ENCODE data around the gene HOXB1. TPM values are rescaled to one million over a fixed set of nuclear protein-coding genes. Genes with fewer than 3 reads are reported as not detected.

The HOXB1 gene
- total and polyA plus RNA-seq, 2 experiments from 2014 or later, result not detected

DNA sequence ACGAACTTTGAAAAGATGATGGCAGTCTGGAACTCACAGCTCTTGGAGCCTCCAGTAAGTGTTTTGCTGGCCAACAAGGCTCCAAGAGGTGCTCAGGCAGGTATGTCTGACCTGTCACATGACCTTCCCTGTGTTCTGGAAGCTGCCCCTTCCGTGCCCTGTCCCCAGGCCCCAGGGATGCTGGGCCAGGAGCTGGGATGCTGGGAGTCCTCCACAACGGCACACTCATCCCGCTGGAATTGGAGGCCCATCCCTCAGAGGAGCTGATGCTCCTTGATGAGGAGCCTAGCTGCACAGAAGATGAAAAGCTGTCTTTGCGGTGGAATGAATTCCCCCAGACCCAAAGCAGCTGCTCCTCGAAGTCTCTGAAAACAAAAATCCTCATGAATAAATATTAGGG is 47.8 kb downstream of the HOXB1 start:
- Histone ChIP-seq H3K27ac (ENCODE audit: low read depth) (no peak overlapping the region), H3K9me2 (ENCODE audit: insufficient read depth) (no peaks in the 10 kb centered on the region), H3K4me1 (ENCODE audit: insufficient read depth) (no peaks in the 10 kb centered on the region), H3K4me2 (no peak overlapping the region), H3F3A (replicated peaks; ENCODE audit: low read depth) (no peaks in the 10 kb centered on the region), H3K36me3 (ENCODE audit: insufficient read depth) (no peaks in the 10 kb centered on the region), H4K20me1 (replicated peaks; ENCODE audit: insufficient read depth) (no peaks in the 10 kb centered on the region), H3K27me3 (ENCODE audit: insufficient read depth) (peaks cover 5% of the 10 kb centered on the region; the same call in 1 of the 2 replicates), H3K4me3 (no peak overlapping the region), H3K79me2 (replicated peaks; ENCODE audit: insufficient read depth) (no peaks in the 10 kb centered on the region), H2AFZ (no peak overlapping the region; the same call in 1 of the 2 replicates)
- DNase-seq (ENCODE audit: low spot score) (no peak), ATAC-seq (no peak)
- no peak overlapping the region for H3K27ac Mint-ChIP-seq
- H3K4me1 Mint-ChIP-seq, result no peaks in the 10 kb centered on the region
- H3K36me3 Mint-ChIP-seq (ENCODE audit: low read depth), result no peaks in the 10 kb centered on the region
- no peaks in the 10 kb centered on the region; the same call in 2 of the 3 replicates for H3K9me3 Mint-ChIP-seq
- TF ChIP-seq EZH2phosphoT487 (IDR thresholded peaks at IDR 0.05; ENCODE audit: unreplicated experiment) (no peak), ZNF331 (CRISPR knock-in tag; IDR thresholded peaks at IDR 0.05; ENCODE audit: low read depth) (no peak), CREB1 (CRISPR knock-in tag; IDR thresholded peaks at IDR 0.05; ENCODE audit: low read depth) (no peak), EZH2 (IDR thresholded peaks at IDR 0.05; ENCODE audit: low read depth, unreplicated experiment) (no peak), STAT1 (IDR thresholded peaks at IDR 0.05; ENCODE audit: unreplicated experiment) (no peak), POLR2AphosphoS5 (IDR thresholded peaks at IDR 0.05; ENCODE audit: low read depth) (no peak), ZNF114 (CRISPR knock-in tag; IDR thresholded peaks at IDR 0.05) (no peak), NANOG (IDR thresholded peaks at IDR 0.05; ENCODE audit: borderline replicate concordance) (no peak), JUNB (IDR thresholded peaks at IDR 0.05; ENCODE audit: unreplicated experiment) (no peak)
- TF ChIP-seq, protein P1, sequence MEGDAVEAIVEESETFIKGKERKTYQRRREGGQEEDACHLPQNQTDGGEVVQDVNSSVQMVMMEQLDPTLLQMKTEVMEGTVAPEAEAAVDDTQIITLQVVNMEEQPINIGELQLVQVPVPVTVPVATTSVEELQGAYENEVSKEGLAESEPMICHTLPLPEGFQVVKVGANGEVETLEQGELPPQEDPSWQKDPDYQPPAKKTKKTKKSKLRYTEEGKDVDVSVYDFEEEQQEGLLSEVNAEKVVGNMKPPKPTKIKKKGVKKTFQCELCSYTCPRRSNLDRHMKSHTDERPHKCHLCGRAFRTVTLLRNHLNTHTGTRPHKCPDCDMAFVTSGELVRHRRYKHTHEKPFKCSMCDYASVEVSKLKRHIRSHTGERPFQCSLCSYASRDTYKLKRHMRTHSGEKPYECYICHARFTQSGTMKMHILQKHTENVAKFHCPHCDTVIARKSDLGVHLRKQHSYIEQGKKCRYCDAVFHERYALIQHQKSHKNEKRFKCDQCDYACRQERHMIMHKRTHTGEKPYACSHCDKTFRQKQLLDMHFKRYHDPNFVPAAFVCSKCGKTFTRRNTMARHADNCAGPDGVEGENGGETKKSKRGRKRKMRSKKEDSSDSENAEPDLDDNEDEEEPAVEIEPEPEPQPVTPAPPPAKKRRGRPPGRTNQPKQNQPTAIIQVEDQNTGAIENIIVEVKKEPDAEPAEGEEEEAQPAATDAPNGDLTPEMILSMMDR (conservative IDR thresholded peaks at IDR 0.05; ENCODE audit: low read depth in 2 of 2), result no peak
- TF ChIP-seq, protein P2, sequence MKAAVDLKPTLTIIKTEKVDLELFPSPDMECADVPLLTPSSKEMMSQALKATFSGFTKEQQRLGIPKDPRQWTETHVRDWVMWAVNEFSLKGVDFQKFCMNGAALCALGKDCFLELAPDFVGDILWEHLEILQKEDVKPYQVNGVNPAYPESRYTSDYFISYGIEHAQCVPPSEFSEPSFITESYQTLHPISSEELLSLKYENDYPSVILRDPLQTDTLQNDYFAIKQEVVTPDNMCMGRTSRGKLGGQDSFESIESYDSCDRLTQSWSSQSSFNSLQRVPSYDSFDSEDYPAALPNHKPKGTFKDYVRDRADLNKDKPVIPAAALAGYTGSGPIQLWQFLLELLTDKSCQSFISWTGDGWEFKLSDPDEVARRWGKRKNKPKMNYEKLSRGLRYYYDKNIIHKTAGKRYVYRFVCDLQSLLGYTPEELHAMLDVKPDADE (IDR thresholded peaks at IDR 0.05), result no peak
- TF ChIP-seq, protein P3, sequence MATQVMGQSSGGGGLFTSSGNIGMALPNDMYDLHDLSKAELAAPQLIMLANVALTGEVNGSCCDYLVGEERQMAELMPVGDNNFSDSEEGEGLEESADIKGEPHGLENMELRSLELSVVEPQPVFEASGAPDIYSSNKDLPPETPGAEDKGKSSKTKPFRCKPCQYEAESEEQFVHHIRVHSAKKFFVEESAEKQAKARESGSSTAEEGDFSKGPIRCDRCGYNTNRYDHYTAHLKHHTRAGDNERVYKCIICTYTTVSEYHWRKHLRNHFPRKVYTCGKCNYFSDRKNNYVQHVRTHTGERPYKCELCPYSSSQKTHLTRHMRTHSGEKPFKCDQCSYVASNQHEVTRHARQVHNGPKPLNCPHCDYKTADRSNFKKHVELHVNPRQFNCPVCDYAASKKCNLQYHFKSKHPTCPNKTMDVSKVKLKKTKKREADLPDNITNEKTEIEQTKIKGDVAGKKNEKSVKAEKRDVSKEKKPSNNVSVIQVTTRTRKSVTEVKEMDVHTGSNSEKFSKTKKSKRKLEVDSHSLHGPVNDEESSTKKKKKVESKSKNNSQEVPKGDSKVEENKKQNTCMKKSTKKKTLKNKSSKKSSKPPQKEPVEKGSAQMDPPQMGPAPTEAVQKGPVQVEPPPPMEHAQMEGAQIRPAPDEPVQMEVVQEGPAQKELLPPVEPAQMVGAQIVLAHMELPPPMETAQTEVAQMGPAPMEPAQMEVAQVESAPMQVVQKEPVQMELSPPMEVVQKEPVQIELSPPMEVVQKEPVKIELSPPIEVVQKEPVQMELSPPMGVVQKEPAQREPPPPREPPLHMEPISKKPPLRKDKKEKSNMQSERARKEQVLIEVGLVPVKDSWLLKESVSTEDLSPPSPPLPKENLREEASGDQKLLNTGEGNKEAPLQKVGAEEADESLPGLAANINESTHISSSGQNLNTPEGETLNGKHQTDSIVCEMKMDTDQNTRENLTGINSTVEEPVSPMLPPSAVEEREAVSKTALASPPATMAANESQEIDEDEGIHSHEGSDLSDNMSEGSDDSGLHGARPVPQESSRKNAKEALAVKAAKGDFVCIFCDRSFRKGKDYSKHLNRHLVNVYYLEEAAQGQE (IDR thresholded peaks at IDR 0.05; ENCODE audit: unreplicated experiment), result no peak
- TF ChIP-seq, protein P4, sequence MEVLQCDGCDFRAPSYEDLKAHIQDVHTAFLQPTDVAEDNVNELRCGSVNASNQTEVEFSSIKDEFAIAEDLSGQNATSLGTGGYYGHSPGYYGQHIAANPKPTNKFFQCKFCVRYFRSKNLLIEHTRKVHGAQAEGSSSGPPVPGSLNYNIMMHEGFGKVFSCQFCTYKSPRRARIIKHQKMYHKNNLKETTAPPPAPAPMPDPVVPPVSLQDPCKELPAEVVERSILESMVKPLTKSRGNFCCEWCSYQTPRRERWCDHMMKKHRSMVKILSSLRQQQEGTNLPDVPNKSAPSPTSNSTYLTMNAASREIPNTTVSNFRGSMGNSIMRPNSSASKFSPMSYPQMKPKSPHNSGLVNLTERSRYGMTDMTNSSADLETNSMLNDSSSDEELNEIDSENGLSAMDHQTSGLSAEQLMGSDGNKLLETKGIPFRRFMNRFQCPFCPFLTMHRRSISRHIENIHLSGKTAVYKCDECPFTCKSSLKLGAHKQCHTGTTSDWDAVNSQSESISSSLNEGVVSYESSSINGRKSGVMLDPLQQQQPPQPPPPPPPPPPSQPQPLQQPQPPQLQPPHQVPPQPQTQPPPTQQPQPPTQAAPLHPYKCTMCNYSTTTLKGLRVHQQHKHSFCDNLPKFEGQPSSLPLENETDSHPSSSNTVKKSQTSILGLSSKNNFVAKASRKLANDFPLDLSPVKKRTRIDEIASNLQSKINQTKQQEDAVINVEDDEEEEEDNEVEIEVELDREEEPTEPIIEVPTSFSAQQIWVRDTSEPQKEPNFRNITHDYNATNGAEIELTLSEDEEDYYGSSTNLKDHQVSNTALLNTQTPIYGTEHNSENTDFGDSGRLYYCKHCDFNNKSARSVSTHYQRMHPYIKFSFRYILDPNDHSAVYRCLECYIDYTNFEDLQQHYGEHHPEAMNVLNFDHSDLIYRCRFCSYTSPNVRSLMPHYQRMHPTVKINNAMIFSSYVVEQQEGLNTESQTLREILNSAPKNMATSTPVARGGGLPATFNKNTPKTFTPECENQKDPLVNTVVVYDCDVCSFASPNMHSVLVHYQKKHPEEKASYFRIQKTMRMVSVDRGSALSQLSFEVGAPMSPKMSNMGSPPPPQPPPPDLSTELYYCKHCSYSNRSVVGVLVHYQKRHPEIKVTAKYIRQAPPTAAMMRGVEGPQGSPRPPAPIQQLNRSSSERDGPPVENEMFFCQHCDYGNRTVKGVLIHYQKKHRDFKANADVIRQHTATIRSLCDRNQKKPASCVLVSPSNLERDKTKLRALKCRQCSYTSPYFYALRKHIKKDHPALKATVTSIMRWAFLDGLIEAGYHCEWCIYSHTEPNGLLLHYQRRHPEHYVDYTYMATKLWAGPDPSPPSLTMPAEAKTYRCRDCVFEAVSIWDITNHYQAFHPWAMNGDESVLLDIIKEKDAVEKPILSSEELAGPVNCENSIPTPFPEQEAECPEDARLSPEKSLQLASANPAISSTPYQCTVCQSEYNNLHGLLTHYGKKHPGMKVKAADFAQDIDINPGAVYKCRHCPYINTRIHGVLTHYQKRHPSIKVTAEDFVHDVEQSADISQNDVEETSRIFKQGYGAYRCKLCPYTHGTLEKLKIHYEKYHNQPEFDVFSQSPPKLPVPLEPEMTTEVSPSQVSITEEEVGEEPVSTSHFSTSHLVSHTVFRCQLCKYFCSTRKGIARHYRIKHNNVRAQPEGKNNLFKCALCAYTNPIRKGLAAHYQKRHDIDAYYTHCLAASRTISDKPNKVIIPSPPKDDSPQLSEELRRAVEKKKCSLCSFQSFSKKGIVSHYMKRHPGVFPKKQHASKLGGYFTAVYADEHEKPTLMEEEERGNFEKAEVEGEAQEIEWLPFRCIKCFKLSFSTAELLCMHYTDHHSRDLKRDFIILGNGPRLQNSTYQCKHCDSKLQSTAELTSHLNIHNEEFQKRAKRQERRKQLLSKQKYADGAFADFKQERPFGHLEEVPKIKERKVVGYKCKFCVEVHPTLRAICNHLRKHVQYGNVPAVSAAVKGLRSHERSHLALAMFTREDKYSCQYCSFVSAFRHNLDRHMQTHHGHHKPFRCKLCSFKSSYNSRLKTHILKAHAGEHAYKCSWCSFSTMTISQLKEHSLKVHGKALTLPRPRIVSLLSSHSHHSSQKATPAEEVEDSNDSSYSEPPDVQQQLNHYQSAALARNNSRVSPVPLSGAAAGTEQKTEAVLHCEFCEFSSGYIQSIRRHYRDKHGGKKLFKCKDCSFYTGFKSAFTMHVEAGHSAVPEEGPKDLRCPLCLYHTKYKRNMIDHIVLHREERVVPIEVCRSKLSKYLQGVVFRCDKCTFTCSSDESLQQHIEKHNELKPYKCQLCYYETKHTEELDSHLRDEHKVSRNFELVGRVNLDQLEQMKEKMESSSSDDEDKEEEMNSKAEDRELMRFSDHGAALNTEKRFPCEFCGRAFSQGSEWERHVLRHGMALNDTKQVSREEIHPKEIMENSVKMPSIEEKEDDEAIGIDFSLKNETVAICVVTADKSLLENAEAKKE (CRISPR knock-in tag; IDR thresholded peaks at IDR 0.05), result no peak
- H3K27me3 Mint-ChIP-seq (ENCODE audit: insufficient read depth, low read depth, poor library complexity), result peaks cover 8% of the 10 kb centered on the region
- H3K4me3 Mint-ChIP-seq, result no peak overlapping the region

Measured in GM23338 (cell line).